ENCODE data around the gene PHF2. TPM values are rescaled to one million over a fixed set of nuclear protein-coding genes. Genes with fewer than 3 reads are reported as not detected.
A peak's percentile ranks its signal among the peaks of the same experiment; 100 is the strongest.

The PHF2 gene
- polyA plus RNA-seq, 1 of the 3 experiments (the other 2 are of a cell fraction), result 11.2 TPM

GRCh38 chr9:93683331-93684134 lies 107.1 kb downstream of the PHF2 start:
- TF ChIP-seq POLR2AphosphoS5 (IDR thresholded peaks at IDR 0.05; ENCODE audit: low read depth, low read length) (no peak), GABPA (IDR thresholded peaks at IDR 0.05; ENCODE audit: low read depth) (no peak), FOXM1 (IDR thresholded peaks at IDR 0.05; ENCODE audit: low read depth) (no peak), RXRA (IDR thresholded peaks at IDR 0.05; ENCODE audit: borderline replicate concordance, low read depth) (no peak), JUND (IDR thresholded peaks at IDR 0.05) (no peak), TEAD4 (IDR thresholded peaks at IDR 0.05; ENCODE audit: borderline replicate concordance, insufficient read depth) (no peak), ZBTB33 (IDR thresholded peaks at IDR 0.05; ENCODE audit: borderline replicate concordance, low read depth) (no peak), CTCF (IDR thresholded peaks at IDR 0.05) (no peak), REST (IDR thresholded peaks at IDR 0.05; ENCODE audit: low read depth, low read length) (no peak)
- DNase-seq, result peak; percentile 11
- H3K27me3 ChIP-seq (ENCODE audit: insufficient read depth), result no peaks in the 10 kb centered on the region
- peaks cover 3% of the 10 kb centered on the region for H3F3A ChIP-seq (replicated peaks; ENCODE audit: insufficient read depth)
- no peaks in the 10 kb centered on the region for H3K9me3 ChIP-seq
- H3K27ac ChIP-seq (ENCODE audit: low read depth in 2 of 2, low read length in 1 of 2), result no peak overlapping the region
- 84% methylated on average over 9 of the region's 10 CpGs for WGBS (ENCODE audit: low lambda C conversion rate)
- H3K4me3 ChIP-seq (ENCODE audit: low read depth in 2 of 2, low read length in 1 of 2), result no peak overlapping the region
- no peaks in the 10 kb centered on the region for H4K20me1 ChIP-seq (ENCODE audit: insufficient read depth)
- ChIA-PET CTCF (interaction anchor here (0.9 to 6.3 kb wide), 20 partner anchors 8 to 530 kb away, joined by 3 to 126 read pairs (median 5); no protein-coding TSS in a partner anchor), POLR2A (no interaction called here)
- no peaks in the 10 kb centered on the region for H3K36me3 ChIP-seq (replicated peaks in 1 of 2; ENCODE audit: control insufficient read depth in 1 of 2, insufficient read depth in 2 of 2, low read length in 1 of 2)
- no peaks in the 10 kb centered on the region for H3K9me2 ChIP-seq
- H2AFZ ChIP-seq (ENCODE audit: low read depth), result no peak overlapping the region
- no peak overlapping the region for H3K4me2 ChIP-seq
- no peaks in the 10 kb centered on the region for H3K79me2 ChIP-seq (ENCODE audit: insufficient read depth)
- no peak overlapping the region for H3K9ac ChIP-seq
- H3K4me1 ChIP-seq (ENCODE audit: control insufficient read depth in 1 of 2, insufficient read depth in 2 of 2, low read depth in 1 of 2, low read length in 1 of 2), result peaks cover 0 to 4% of the 10 kb centered on the region in 2 experiments; a peak in 1 of 4 replicates

Data from SK-N-SH (cell line).